Measurements from ENCODE around the gene PKNOX2. TPM values are rescaled to one million over a fixed set of nuclear protein-coding genes. Genes with fewer than 3 reads are reported as not detected.

Gene PKNOX2
- total RNA-seq, 1 experiment from 2014 or later: not detected

- no peak for DNase-seq
- Mint-ChIP-seq H3K27me3 (ENCODE audit: unreplicated experiment) (peaks cover 48% of the 10 kb centered on the region), H3K4me3 (ENCODE audit: low read depth, unreplicated experiment) (no peak overlapping the region), H3K4me1 (ENCODE audit: low read depth, unreplicated experiment) (no peaks in the 10 kb centered on the region), H3K9me3 (ENCODE audit: low read depth, unreplicated experiment) (no peaks in the 10 kb centered on the region), H3K27ac (ENCODE audit: unreplicated experiment) (no peak overlapping the region), H3K36me3 (ENCODE audit: insufficient read depth, unreplicated experiment) (no peaks in the 10 kb centered on the region)
- CTCF ChIA-PET: no interaction called here
- TF ChIP-seq CTCF (IDR thresholded peaks at IDR 0.05; ENCODE audit: unreplicated experiment): no peak
- BruUV-seq (replicated peaks): no TSS peak
- intact Hi-C loops (cut with micrococcal nuclease; ENCODE audit: unreplicated experiment): no loop called here
These were observed 17.3 kb upstream of the PKNOX2 start for GRCh38 chr11:125147280-125147679.

GRCh38 chr11:125148011-125148410 lies 16.5 kb upstream of the PKNOX2 start:
- Mint-ChIP-seq H3K4me3 (ENCODE audit: low read depth, unreplicated experiment) (no peak overlapping the region), H3K27ac (ENCODE audit: unreplicated experiment) (no peak overlapping the region), H3K36me3 (ENCODE audit: insufficient read depth, unreplicated experiment) (no peaks in the 10 kb centered on the region), H3K4me1 (ENCODE audit: low read depth, unreplicated experiment) (no peaks in the 10 kb centered on the region), H3K27me3 (ENCODE audit: unreplicated experiment) (peaks cover 48% of the 10 kb centered on the region), H3K9me3 (ENCODE audit: low read depth, unreplicated experiment) (no peaks in the 10 kb centered on the region)
- intact Hi-C loops (cut with micrococcal nuclease; ENCODE audit: unreplicated experiment): no loop called here
- DNase-seq: no peak
- CTCF ChIA-PET: no interaction called here
- no peak for TF ChIP-seq CTCF (IDR thresholded peaks at IDR 0.05; ENCODE audit: unreplicated experiment)
- no TSS peak for BruUV-seq (replicated peaks)

- Mint-ChIP-seq H3K27ac (ENCODE audit: unreplicated experiment) (no peak overlapping the region), H3K4me3 (ENCODE audit: low read depth, unreplicated experiment) (no peak overlapping the region), H3K27me3 (ENCODE audit: unreplicated experiment) (peaks cover 50% of the 10 kb centered on the region), H3K9me3 (ENCODE audit: low read depth, unreplicated experiment) (no peaks in the 10 kb centered on the region), H3K36me3 (ENCODE audit: insufficient read depth, unreplicated experiment) (no peaks in the 10 kb centered on the region), H3K4me1 (ENCODE audit: low read depth, unreplicated experiment) (no peaks in the 10 kb centered on the region)
- CTCF ChIA-PET: no interaction called here
- BruUV-seq (replicated peaks): no TSS peak
- intact Hi-C loops (cut with micrococcal nuclease; ENCODE audit: unreplicated experiment): no loop called here
- no peak for TF ChIP-seq CTCF (IDR thresholded peaks at IDR 0.05; ENCODE audit: unreplicated experiment)
- DNase-seq: no peak
These were observed 15.8 kb upstream of the PKNOX2 start for GRCh38 chr11:125148743-125149142.

- no peak for DNase-seq
- CTCF ChIA-PET: no interaction called here
- intact Hi-C loops (cut with micrococcal nuclease; ENCODE audit: unreplicated experiment): no loop called here
These were observed 10.7 kb upstream of the PKNOX2 start for GRCh38 chr11:125153837-125154236.

More at GRCh38 chr11:125153837-125154236, 10.7 kb upstream of the PKNOX2 start:
- Mint-ChIP-seq H3K36me3 (ENCODE audit: insufficient read depth, unreplicated experiment) (no peaks in the 10 kb centered on the region), H3K27ac (ENCODE audit: unreplicated experiment) (no peak overlapping the region), H3K4me1 (ENCODE audit: low read depth, unreplicated experiment) (no peaks in the 10 kb centered on the region), H3K4me3 (ENCODE audit: low read depth, unreplicated experiment) (no peak overlapping the region), H3K9me3 (ENCODE audit: low read depth, unreplicated experiment) (no peaks in the 10 kb centered on the region), H3K27me3 (ENCODE audit: unreplicated experiment) (peaks cover 70% of the 10 kb centered on the region)
- TF ChIP-seq CTCF (IDR thresholded peaks at IDR 0.05; ENCODE audit: unreplicated experiment): no peak
- BruUV-seq (replicated peaks): no TSS peak
